Measurements from ENCODE around the gene CRYBG1.

Gene CRYBG1

DNA sequence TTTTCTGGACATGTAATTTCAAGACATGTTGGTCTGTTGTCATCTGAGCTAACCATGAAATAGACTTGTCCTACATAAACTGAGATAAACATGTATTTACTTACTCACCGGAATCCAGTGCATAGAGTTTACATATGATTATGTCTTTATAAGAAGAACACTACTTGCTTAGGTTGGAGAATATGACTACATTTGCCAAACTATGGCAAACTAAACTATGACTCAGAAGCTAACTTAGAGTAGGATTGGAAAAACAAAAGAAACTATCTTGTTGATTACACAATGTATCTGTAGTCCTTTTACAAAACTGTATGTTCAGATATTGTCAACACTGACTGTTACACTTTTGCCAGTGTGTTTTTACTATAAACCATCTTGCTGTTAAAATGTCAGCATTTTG lies 113.3 kb downstream of the CRYBG1 start:
- H3K27ac ChIP-seq: no peak overlapping the region
- TF ChIP-seq ZFX (IDR thresholded peaks at IDR 0.05) (no peak), CTCF (conservative IDR thresholded peaks at IDR 0.05) (no peak)

- TF ChIP-seq CTCF (conservative IDR thresholded peaks at IDR 0.05) (no peak), ZFX (IDR thresholded peaks at IDR 0.05) (no peak)
- H3K27ac ChIP-seq: no peak overlapping the region
These were observed 113.9 kb downstream of the CRYBG1 start for GRCh38 chr6:106474466-106474865.

GRCh38 chr6:106475284-106475683 lies 114.8 kb downstream of the CRYBG1 start:
- no peak overlapping the region for H3K27ac ChIP-seq
- TF ChIP-seq CTCF (conservative IDR thresholded peaks at IDR 0.05) (no peak), ZFX (IDR thresholded peaks at IDR 0.05) (no peak)

DNA sequence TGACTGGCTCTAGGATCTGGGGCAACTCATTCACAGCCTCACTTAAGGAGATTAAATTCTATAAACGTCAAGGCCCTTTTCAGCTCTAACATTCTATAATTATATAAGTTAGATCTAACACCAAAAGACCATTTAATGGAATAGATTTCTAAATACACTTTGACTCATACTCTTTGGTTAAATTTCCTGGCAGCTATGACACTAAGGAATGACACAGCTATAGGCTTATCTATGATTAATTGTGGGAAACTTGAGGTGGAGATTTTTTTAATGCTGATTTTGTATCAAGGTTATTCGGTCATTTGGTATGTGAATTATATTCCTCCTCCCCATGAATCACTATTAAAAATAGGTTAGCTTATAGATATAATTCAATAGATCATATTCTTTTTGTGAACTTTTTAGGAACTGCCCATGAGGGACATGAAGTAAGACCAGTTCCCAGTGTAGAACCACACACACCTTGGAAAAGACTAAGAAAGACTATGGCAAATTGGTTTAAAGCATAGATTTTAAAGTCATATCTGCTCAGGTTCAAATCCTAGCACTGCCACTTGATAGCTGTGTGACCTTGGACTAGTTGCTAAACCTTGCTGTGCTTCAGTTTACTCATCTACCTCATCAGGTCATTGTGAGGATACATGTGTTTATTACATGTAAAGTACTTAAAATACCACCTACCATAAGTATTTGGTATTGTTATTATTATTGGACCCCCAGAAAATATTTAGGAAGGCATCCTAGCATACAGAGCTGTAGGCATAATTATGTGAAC lies 116.0 kb downstream of the CRYBG1 start:
- TF ChIP-seq CTCF (conservative IDR thresholded peaks at IDR 0.05) (no peak), ZFX (IDR thresholded peaks at IDR 0.05) (no peak)
- H3K27ac ChIP-seq: no peak overlapping the region

DNA sequence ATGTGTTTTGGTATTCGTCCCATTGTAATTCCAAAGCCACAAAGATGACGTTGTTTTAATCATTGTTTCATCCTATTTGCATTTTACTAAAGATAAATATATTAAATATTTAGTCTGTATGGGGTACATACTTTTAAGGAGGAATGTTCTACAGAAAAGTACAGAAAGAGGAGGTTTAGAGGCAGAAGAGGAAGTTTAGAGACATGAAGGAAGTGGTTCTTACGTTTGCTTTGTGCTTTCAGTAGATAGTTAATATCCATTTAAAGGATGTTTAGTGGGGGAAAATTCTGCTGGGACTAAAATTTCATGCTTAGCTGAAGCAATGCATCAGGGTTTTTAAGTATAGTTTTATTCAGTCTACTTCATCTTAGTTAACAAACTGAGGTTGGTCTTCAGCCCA lies 116.6 kb downstream of the CRYBG1 start:
- no peak overlapping the region for H3K27ac ChIP-seq
- TF ChIP-seq CTCF (conservative IDR thresholded peaks at IDR 0.05) (no peak), ZFX (IDR thresholded peaks at IDR 0.05) (no peak)

DNA sequence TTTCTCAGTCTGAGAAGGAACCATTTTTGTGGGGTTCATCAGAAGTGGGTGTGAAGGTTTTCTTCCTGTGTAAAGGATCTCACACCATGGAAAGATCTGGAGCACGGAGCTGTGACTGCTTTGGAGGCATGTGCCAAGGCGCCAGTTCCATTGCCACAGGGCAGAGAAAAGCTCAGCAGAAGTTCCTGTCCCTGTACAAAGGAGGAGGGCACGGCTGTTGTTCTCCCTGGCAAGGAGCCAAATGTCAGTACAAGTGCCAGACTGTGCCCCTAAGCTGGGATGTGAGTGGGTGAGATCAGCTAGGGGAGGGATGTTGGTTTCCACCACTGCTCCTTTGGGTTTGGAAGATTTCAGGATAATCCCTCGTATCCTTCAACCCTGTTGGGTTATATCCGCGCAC lies 117.3 kb downstream of the CRYBG1 start:
- TF ChIP-seq CTCF (conservative IDR thresholded peaks at IDR 0.05): no peak
- TF ChIP-seq ZFX (IDR thresholded peaks at IDR 0.05): no peak
- H3K27ac ChIP-seq: no peak overlapping the region

DNA sequence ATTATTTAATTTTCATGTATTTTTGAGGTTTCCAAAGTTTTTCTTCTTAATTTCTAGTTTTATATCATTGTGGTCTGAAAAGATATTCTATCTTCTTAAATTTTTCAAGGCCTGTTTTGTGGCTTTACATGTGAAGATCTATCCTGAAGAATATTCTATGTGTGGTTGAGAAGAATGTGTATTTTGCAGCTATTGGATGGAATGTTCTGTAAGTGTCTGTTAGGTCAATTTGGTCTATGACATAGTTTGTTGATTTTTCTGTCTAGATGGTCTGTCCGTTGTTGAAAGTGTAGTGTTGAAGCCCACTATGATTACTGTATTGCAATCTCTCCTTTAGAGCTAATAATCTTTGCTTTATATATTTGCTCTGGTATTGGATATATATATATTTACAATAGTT lies 125.7 kb downstream of the CRYBG1 start:
- no peak for TF ChIP-seq CTCF (conservative IDR thresholded peaks at IDR 0.05)
- no peak for TF ChIP-seq ZFX (IDR thresholded peaks at IDR 0.05)
- H3K27ac ChIP-seq: no peak overlapping the region
